ENCODE measurements around the gene ZNF609. TPM values are rescaled to one million over a fixed set of nuclear protein-coding genes. Genes with fewer than 3 reads are reported as not detected.

Gene ZNF609
- total and polyA plus RNA-seq, 4 donors, result 4.6 to 18.1 (median 8.0) TPM

- Histone ChIP-seq H3K9me3 (ENCODE audit: control insufficient read depth in 4 of 4, low read length in 3 of 4) (no peaks in the 10 kb centered on the region), H3K9ac (ENCODE audit: low read depth in 1 of 2, low read length in 2 of 2) (peak overlapping the region in 1 of 2 donors; percentile 46), H3K27me3 (ENCODE audit: control insufficient read depth in 4 of 4, insufficient read depth in 4 of 4, low read length in 3 of 4) (no peaks in the 10 kb centered on the region), H3K4me1 (ENCODE audit: control insufficient read depth in 4 of 4, insufficient read depth in 4 of 4, low read length in 3 of 4) (peaks cover 6 to 52% (median 47%) of the 10 kb centered on the region in 4 donors), H3K36me3 (ENCODE audit: control insufficient read depth in 4 of 4, insufficient read depth in 3 of 4, low read depth in 1 of 4, low read length in 3 of 4) (no peaks in the 10 kb centered on the region), H3K27ac (ENCODE audit: low read depth in 1 of 2, low read length in 2 of 2) (peak overlapping the region; percentile 51 to 70), H3K4me3 (ENCODE audit: low read depth in 1 of 3, low read length in 3 of 3) (no peak overlapping the region)
- TF ChIP-seq ATF3 (IDR thresholded peaks at IDR 0.05), result no peak
- no peak for TF ChIP-seq MAX (IDR thresholded peaks at IDR 0.05)
- no peak for TF ChIP-seq FOXA1 (IDR thresholded peaks at IDR 0.05)
- no peak for TF ChIP-seq RAD21 (IDR thresholded peaks at IDR 0.05)
- no peak for TF ChIP-seq TAF1 (conservative IDR thresholded peaks at IDR 0.05)
- TF ChIP-seq RXRA (IDR thresholded peaks at IDR 0.05), result peak; percentile 50 to 71
- no peak for TF ChIP-seq ZBTB33 (IDR thresholded peaks at IDR 0.05)
- peak; percentile 39 for TF ChIP-seq HNF4G (IDR thresholded peaks at IDR 0.05)
- no peak for TF ChIP-seq NR2F2 (IDR thresholded peaks at IDR 0.05)
- TF ChIP-seq FOXA2 (IDR thresholded peaks at IDR 0.05), result peak; percentile 9
- TF ChIP-seq JUND (IDR thresholded peaks at IDR 0.05), result no peak
- no peak for TF ChIP-seq GABPA (IDR thresholded peaks at IDR 0.05 in 1 of 2, conservative IDR thresholded peaks at IDR 0.05 in 1 of 2)
- TF ChIP-seq HNF4A (conservative IDR thresholded peaks at IDR 0.05), result peak; percentile 71 to 78
- TF ChIP-seq SP1 (IDR thresholded peaks at IDR 0.05), result peak; percentile 61
- no peak for TF ChIP-seq CTCF (IDR thresholded peaks at IDR 0.05; ENCODE audit: low read depth, low read length, missing input control)
- peak; percentile 26 for TF ChIP-seq REST (IDR thresholded peaks at IDR 0.05)
- TF ChIP-seq YY1 (IDR thresholded peaks at IDR 0.05), result peak; percentile 44
- no peak for TF ChIP-seq EGR1 (IDR thresholded peaks at IDR 0.05; ENCODE audit: low read depth in 2 of 2)
- 53% methylated on average over 10 of the region's 10 CpGs for WGBS
- DNase-seq (ENCODE audit: low spot score), result no peak
Measured at GRCh38 chr15:64706011-64706911, 245.9 kb downstream of the ZNF609 start.

All from liver (tissue), 9 donors.